GM18951 (cell line): ENCODE results near the gene TOMM70.
"Not testable (repeated sequence)": the region's sequence is repeated elsewhere in the genome, so short reads cannot be mapped to it uniquely, and the experiment has no call there.

Experiments used
- POLR2A ChIP-seq: IDR thresholded peaks from 4 replicates; pipeline ENCODE4 v1.6.1; 2011; ENCODE audit warnings: mild to moderate bottlenecking; ENCODE audit not compliant: insufficient read length, insufficient read depth; ENCODE audit errors: extremely low read depth
- in situ Hi-C: fragments of 300-500 bp; cut with MboI; formaldehyde crosslinking; loops from one replicate; pipeline ENCODE4 v1.12.0; 2022; ENCODE audit warnings: low sequenced_read_pairs, mixed read lengths, inconsistent platforms; ENCODE audit not compliant: unreplicated experiment

TOMM70 gene

GRCh38 chr3:100366424-100366823 is 34.5 kb downstream of the TOMM70 start:
- in situ Hi-C loops, result no loop called here
- TF ChIP-seq POLR2A, result no peak

- TF ChIP-seq POLR2A, result no peak
- in situ Hi-C loops, result no loop called here
These were observed 36.5 kb downstream of the TOMM70 start for GRCh38 chr3:100364421-100364820.

GRCh38 chr3:100361897-100362296 is 39.0 kb downstream of the TOMM70 start:
- in situ Hi-C loops, result no loop called here
- no peak for TF ChIP-seq POLR2A

GRCh38 chr3:100360757-100361496 is 40.0 kb downstream of the TOMM70 start:
- in situ Hi-C loops, result no loop called here
- no peak for TF ChIP-seq POLR2A

- in situ Hi-C loops, result no loop called here
- TF ChIP-seq POLR2A, result no peak
These were observed 41.9 kb downstream of the TOMM70 start for GRCh38 chr3:100359035-100359434.

- no peak for TF ChIP-seq POLR2A
- in situ Hi-C loops, result no loop called here
These were observed 42.5 kb downstream of the TOMM70 start for GRCh38 chr3:100358413-100358812.

- in situ Hi-C loops, result no loop called here
- no peak for TF ChIP-seq POLR2A
These were observed 46.0 kb downstream of the TOMM70 start for GRCh38 chr3:100354850-100355249.

GRCh38 chr3:100352296-100353231 is 48.3 kb downstream of the TOMM70 start:
- in situ Hi-C loops, result no loop called here
- TF ChIP-seq POLR2A, result no peak

GRCh38 chr3:100351770-100352169 is 49.1 kb downstream of the TOMM70 start:
- in situ Hi-C loops, result not testable (repeated sequence)

- no peak for TF ChIP-seq POLR2A
- in situ Hi-C loops, result no loop called here
These were observed 52.2 kb downstream of the TOMM70 start for GRCh38 chr3:100348727-100349126.

- in situ Hi-C loops, result no loop called here
- no peak for TF ChIP-seq POLR2A
These were observed 60.4 kb downstream of the TOMM70 start for GRCh38 chr3:100340527-100340926.

- TF ChIP-seq POLR2A, result no peak
- in situ Hi-C loops, result no loop called here
These were observed 61.1 kb downstream of the TOMM70 start for GRCh38 chr3:100339786-100340185.

GRCh38 chr3:100338911-100339310 is 62.0 kb downstream of the TOMM70 start:
- TF ChIP-seq POLR2A, result no peak
- in situ Hi-C loops, result no loop called here

GRCh38 chr3:100336229-100336628 is 64.7 kb downstream of the TOMM70 start:
- in situ Hi-C loops, result not testable (repeated sequence)
